KG1 (cell line): ENCODE measurements around the gene TEAD4.
"Not testable (repeated sequence)": the region's sequence is repeated elsewhere in the genome, so short reads cannot be mapped to it uniquely, and the experiment has no call there.

ENCODE experiments used
- DNase-seq: peaks from one replicate; lab custom pipeline; 2025; lab: John Stamatoyannopoulos, UW

TEAD4 gene

GRCh38 chr12:3048540-3048939 is 89.3 kb downstream of the TEAD4 start:
- no peak for DNase-seq

GRCh38 chr12:3049176-3049575 is 90.0 kb downstream of the TEAD4 start:
- DNase-seq = no peak

- no peak for DNase-seq
These were observed 90.5 kb downstream of the TEAD4 start for GRCh38 chr12:3049611-3050249.

GRCh38 chr12:3054374-3054773 is 95.2 kb downstream of the TEAD4 start:
- DNase-seq = no peak

GRCh38 chr12:3055026-3055703 is 96.0 kb downstream of the TEAD4 start:
- no peak for DNase-seq

GRCh38 chr12:3055704-3056467 is 96.7 kb downstream of the TEAD4 start:
- no peak for DNase-seq

- no peak for DNase-seq
These were observed 101.9 kb downstream of the TEAD4 start for GRCh38 chr12:3061059-3061458.

GRCh38 chr12:3061501-3062215 is 102.5 kb downstream of the TEAD4 start:
- no peak for DNase-seq

GRCh38 chr12:3065300-3065699 is 106.1 kb downstream of the TEAD4 start:
- no peak for DNase-seq

- DNase-seq = not testable (repeated sequence)
These were observed 106.6 kb downstream of the TEAD4 start for GRCh38 chr12:3065846-3066245.

GRCh38 chr12:3069714-3070113 is 110.5 kb downstream of the TEAD4 start:
- no peak for DNase-seq

- no peak for DNase-seq
These were observed 111.9 kb downstream of the TEAD4 start for GRCh38 chr12:3071107-3071506.

GRCh38 chr12:3071710-3072109 is 112.5 kb downstream of the TEAD4 start:
- DNase-seq = no peak

- peak; percentile 61 for DNase-seq
These were observed 114.4 kb downstream of the TEAD4 start for GRCh38 chr12:3073438-3074250.

GRCh38 chr12:3075315-3075714 is 116.1 kb downstream of the TEAD4 start:
- DNase-seq = no peak

- peak; percentile 4 for DNase-seq
These were observed 117.8 kb downstream of the TEAD4 start, which contains the start of gene TSPAN9 for GRCh38 chr12:3076730-3077571. TSPAN9 (plus strand) TSS chr12:3077379; CDS start chr12:3201194, 123,815 bp downstream.

GRCh38 chr12:3077572-3078081 is 118.4 kb downstream of the TEAD4 start:
- no peak for DNase-seq

GRCh38 chr12:3078086-3078820 is 119.1 kb downstream of the TEAD4 start:
- no peak for DNase-seq

- DNase-seq = no peak
These were observed 121.9 kb downstream of the TEAD4 start for GRCh38 chr12:3081091-3081490.

- no peak for DNase-seq
These were observed 122.7 kb downstream of the TEAD4 start for GRCh38 chr12:3081886-3082285.
